ENCODE data around the gene CT45A9.
"Not testable (repeated sequence)": the region's sequence is repeated elsewhere in the genome, so short reads cannot be mapped to it uniquely, and the experiment has no call there.

CT45A9 gene

GRCh38 chrX:135871712-135872111 lies at the start of gene CT45A9:
TSS of gene CT45A9 (minus strand) at chrX:135871812. CDS start at chrX:135868061, 3,751 bp downstream.
- H3K9ac ChIP-seq (ENCODE audit: low read depth, low read length); H3K36me3 ChIP-seq (ENCODE audit: insufficient read depth, low read length); H3K4me1 ChIP-seq (ENCODE audit: insufficient read depth, low read length); H3K9me3 ChIP-seq (ENCODE audit: control insufficient read depth, insufficient read depth, low read length): not testable (repeated sequence)

GRCh38 chrX:135920516-135920915 lies 48.9 kb upstream of the CT45A9 start:
- H3K9me3 ChIP-seq (ENCODE audit: control insufficient read depth, insufficient read depth, low read length); H3K9ac ChIP-seq (ENCODE audit: low read depth, low read length); H3K36me3 ChIP-seq (ENCODE audit: insufficient read depth, low read length); H3K4me1 ChIP-seq (ENCODE audit: insufficient read depth, low read length): not testable (repeated sequence)

GRCh38 chrX:135914404-135914803 lies 42.8 kb upstream of the CT45A9 start:
- Histone ChIP-seq H3K36me3 (ENCODE audit: insufficient read depth, low read length) (no peaks in the 10 kb centered on the region), H3K9ac (ENCODE audit: low read depth, low read length) (no peak overlapping the region), H3K4me1 (ENCODE audit: insufficient read depth, low read length) (no peaks in the 10 kb centered on the region), H3K9me3 (ENCODE audit: control insufficient read depth, insufficient read depth, low read length) (no peaks in the 10 kb centered on the region)

GRCh38 chrX:135910251-135910650 lies 38.6 kb upstream of the CT45A9 start:
- no peaks in the 10 kb centered on the region for H3K4me1 ChIP-seq (ENCODE audit: insufficient read depth, low read length)
- no peak overlapping the region for H3K9ac ChIP-seq (ENCODE audit: low read depth, low read length)
- no peaks in the 10 kb centered on the region; the same call in 1 of the 2 replicates for H3K9me3 ChIP-seq (ENCODE audit: control insufficient read depth, insufficient read depth, low read length)
- H3K36me3 ChIP-seq (ENCODE audit: insufficient read depth, low read length), result no peaks in the 10 kb centered on the region

- H3K9ac ChIP-seq (ENCODE audit: low read depth, low read length), result no peak within 1 kb of the TSS
- H3K36me3 ChIP-seq (ENCODE audit: insufficient read depth, low read length), result no peaks in the 10 kb centered on the region
- peaks cover 6% of the 10 kb centered on the region; the same call in 1 of the 2 replicates for H3K9me3 ChIP-seq (ENCODE audit: control insufficient read depth, insufficient read depth, low read length)
- no peaks in the 10 kb centered on the region for H3K4me1 ChIP-seq (ENCODE audit: insufficient read depth, low read length)
These were observed 21.7 kb upstream of the CT45A9 start, which contains the start of the genes CT45A10 and SAGE1 for GRCh38 chrX:135893294-135893817. TSS of gene CT45A10 (minus strand) at chrX:135893444. CDS start at chrX:135885344, 8,100 bp downstream. TSS of gene SAGE1 (plus strand) at chrX:135893716. CDS start at chrX:135896243, 2,527 bp downstream.

GRCh38 chrX:135892781-135893180 lies 21.2 kb upstream of the CT45A9 start:
- Histone ChIP-seq H3K9me3 (ENCODE audit: control insufficient read depth, insufficient read depth, low read length) (peaks cover 6% of the 10 kb centered on the region; the same call in 1 of the 2 replicates), H3K4me1 (ENCODE audit: insufficient read depth, low read length) (no peaks in the 10 kb centered on the region), H3K36me3 (ENCODE audit: insufficient read depth, low read length) (no peaks in the 10 kb centered on the region), H3K9ac (ENCODE audit: low read depth, low read length) (no peak overlapping the region)

GRCh38 chrX:135890087-135890585 lies 18.5 kb upstream of the CT45A9 start:
- H3K4me1 ChIP-seq (ENCODE audit: insufficient read depth, low read length), result no peaks in the 10 kb centered on the region
- peaks cover 6% of the 10 kb centered on the region; the same call in 1 of the 2 replicates for H3K9me3 ChIP-seq (ENCODE audit: control insufficient read depth, insufficient read depth, low read length)
- H3K9ac ChIP-seq (ENCODE audit: low read depth, low read length), result no peak overlapping the region
- no peaks in the 10 kb centered on the region for H3K36me3 ChIP-seq (ENCODE audit: insufficient read depth, low read length)

- H3K9ac ChIP-seq (ENCODE audit: low read depth, low read length); H3K36me3 ChIP-seq (ENCODE audit: insufficient read depth, low read length); H3K9me3 ChIP-seq (ENCODE audit: control insufficient read depth, insufficient read depth, low read length); H3K4me1 ChIP-seq (ENCODE audit: insufficient read depth, low read length): not testable (repeated sequence)
These were observed 17.4 kb upstream of the CT45A9 start for GRCh38 chrX:135888976-135889375.

GRCh38 chrX:135888230-135888629 lies 16.6 kb upstream of the CT45A9 start:
- H3K9me3 ChIP-seq (ENCODE audit: control insufficient read depth, insufficient read depth, low read length); H3K9ac ChIP-seq (ENCODE audit: low read depth, low read length); H3K36me3 ChIP-seq (ENCODE audit: insufficient read depth, low read length); H3K4me1 ChIP-seq (ENCODE audit: insufficient read depth, low read length): not testable (repeated sequence)

GRCh38 chrX:135882741-135883140 lies 11.1 kb upstream of the CT45A9 start:
- H3K9me3 ChIP-seq (ENCODE audit: control insufficient read depth, insufficient read depth, low read length); H3K36me3 ChIP-seq (ENCODE audit: insufficient read depth, low read length); H3K9ac ChIP-seq (ENCODE audit: low read depth, low read length); H3K4me1 ChIP-seq (ENCODE audit: insufficient read depth, low read length): not testable (repeated sequence)

GRCh38 chrX:135854438-135854837 lies 17.2 kb downstream of the CT45A9 start, which contains the start of gene CT45A8:
TSS of gene CT45A8 (minus strand) at chrX:135854538. CDS start at chrX:135850783, 3,755 bp downstream.
- not testable (repeated sequence) for H3K9ac ChIP-seq (ENCODE audit: low read depth, low read length); H3K4me1 ChIP-seq (ENCODE audit: insufficient read depth, low read length); H3K36me3 ChIP-seq (ENCODE audit: insufficient read depth, low read length); H3K9me3 ChIP-seq (ENCODE audit: control insufficient read depth, insufficient read depth, low read length)

- H3K9ac ChIP-seq (ENCODE audit: low read depth, low read length); H3K36me3 ChIP-seq (ENCODE audit: insufficient read depth, low read length); H3K4me1 ChIP-seq (ENCODE audit: insufficient read depth, low read length); H3K9me3 ChIP-seq (ENCODE audit: control insufficient read depth, insufficient read depth, low read length): not testable (repeated sequence)
These were observed 34.4 kb downstream of the CT45A9 start, which contains the start of gene CT45A7 for GRCh38 chrX:135837180-135837579. TSS of gene CT45A7 (minus strand) at chrX:135837280. CDS start at chrX:135833533, 3,747 bp downstream.

- H3K9me3 ChIP-seq (ENCODE audit: control insufficient read depth, insufficient read depth, low read length); H3K4me1 ChIP-seq (ENCODE audit: insufficient read depth, low read length); H3K9ac ChIP-seq (ENCODE audit: low read depth, low read length); H3K36me3 ChIP-seq (ENCODE audit: insufficient read depth, low read length): not testable (repeated sequence)
These were observed 51.7 kb downstream of the CT45A9 start, which contains the start of gene CT45A2 for GRCh38 chrX:135819912-135820311. TSS of gene CT45A2 (minus strand) at chrX:135820012. CDS start at chrX:135816265, 3,747 bp downstream.
